ENCODE results near the gene TAF8. TPM values are rescaled to one million over a fixed set of nuclear protein-coding genes. Genes with fewer than 3 reads are reported as not detected.
"Not testable (repeated sequence)": the region's sequence is repeated elsewhere in the genome, so short reads cannot be mapped to it uniquely, and the experiment has no call there.

Gene TAF8
- total RNA-seq: 10 to 100 TPM; 19.2 to 28.5 (median 26.4) TPM

GRCh38 chr6:42050297-42051267, at the start of gene TAF8:
TAF8 (plus strand) TSS chr6:42050524; CDS start chr6:42050542, 18 bp downstream.
- H3K36me3 ChIP-seq: peaks cover 36% of the 10 kb centered on the region
- peak within 1 kb of the TSS; percentile 89 for H3K27ac ChIP-seq
- peak; percentile 73 to 76 for TF ChIP-seq POLR2A (IDR thresholded peaks at IDR 0.05)
- peak; percentile 64 to 90 (median 77) for TF ChIP-seq POLR2AphosphoS5 (IDR thresholded peaks at IDR 0.05)
- TF ChIP-seq CTCF (IDR thresholded peaks at IDR 0.05): no peak
- no peak for TF ChIP-seq EP300 (IDR thresholded peaks at IDR 0.05)
- WGBS: 2% methylated on average over 34 of the region's 59 CpGs
- peak within 1 kb of the TSS; percentile 77 for H3K4me3 ChIP-seq
- DNase-seq (ENCODE audit: low spot score in 2 of 2): peak; percentile 93 to 95
- H3K9me3 ChIP-seq: no peaks in the 10 kb centered on the region
- H3K27me3 ChIP-seq: no peaks in the 10 kb centered on the region
- peaks cover 61% of the 10 kb centered on the region for H3K4me1 ChIP-seq

- no peak for DNase-seq (ENCODE audit: low spot score in 2 of 2)
- H3K4me1 ChIP-seq: no peaks in the 10 kb centered on the region
- TF ChIP-seq POLR2A (IDR thresholded peaks at IDR 0.05) (no peak), POLR2AphosphoS5 (IDR thresholded peaks at IDR 0.05) (no peak), CTCF (IDR thresholded peaks at IDR 0.05) (no peak), EP300 (IDR thresholded peaks at IDR 0.05) (no peak)
- H3K27me3 ChIP-seq: no peaks in the 10 kb centered on the region
- no peaks in the 10 kb centered on the region for H3K9me3 ChIP-seq
- H3K27ac ChIP-seq: no peak overlapping the region
- 95% methylated on average over 6 of the region's 6 CpGs for WGBS
- peaks cover 10% of the 10 kb centered on the region for H3K36me3 ChIP-seq
- no peak overlapping the region for H3K4me3 ChIP-seq
Observed at GRCh38 chr6:42001506-42001905, 48.8 kb upstream of the TAF8 start.

GRCh38 chr6:42003658-42004057, 46.7 kb upstream of the TAF8 start:
- WGBS: 100% methylated on average over 1 of the region's 1 CpG

GRCh38 chr6:42007286-42008137, 42.8 kb upstream of the TAF8 start:
- Histone ChIP-seq H3K27me3 (no peaks in the 10 kb centered on the region), H3K4me3 (no peak overlapping the region), H3K27ac (no peak overlapping the region), H3K9me3 (no peaks in the 10 kb centered on the region), H3K36me3 (peaks cover 6% of the 10 kb centered on the region), H3K4me1 (peaks cover 14% of the 10 kb centered on the region)
- TF ChIP-seq CTCF (IDR thresholded peaks at IDR 0.05) (no peak), POLR2A (IDR thresholded peaks at IDR 0.05) (no peak), EP300 (IDR thresholded peaks at IDR 0.05) (no peak), POLR2AphosphoS5 (IDR thresholded peaks at IDR 0.05) (no peak)
- no peak for DNase-seq (ENCODE audit: low spot score in 2 of 2)
- 79% methylated on average over 15 of the region's 15 CpGs for WGBS

More at GRCh38 chr6:42003658-42004057, 46.7 kb upstream of the TAF8 start:
- H3K4me3 ChIP-seq; H3K9me3 ChIP-seq; DNase-seq (ENCODE audit: low spot score in 2 of 2); H3K4me1 ChIP-seq; H3K27me3 ChIP-seq; H3K27ac ChIP-seq; H3K36me3 ChIP-seq: not testable (repeated sequence)

- 83% methylated on average over 8 of the region's 8 CpGs for WGBS
- H3K4me3 ChIP-seq; H3K27ac ChIP-seq; H3K36me3 ChIP-seq; H3K9me3 ChIP-seq; DNase-seq (ENCODE audit: low spot score in 2 of 2); H3K27me3 ChIP-seq: not testable (repeated sequence)
- peaks cover 14% of the 10 kb centered on the region for H3K4me1 ChIP-seq
Observed at GRCh38 chr6:42008138-42008528, 42.2 kb upstream of the TAF8 start.

- Histone ChIP-seq H3K4me1 (peaks cover 14% of the 10 kb centered on the region), H3K27ac (no peak overlapping the region)
- TF ChIP-seq POLR2AphosphoS5 (IDR thresholded peaks at IDR 0.05) (no peak), POLR2A (IDR thresholded peaks at IDR 0.05) (no peak), CTCF (IDR thresholded peaks at IDR 0.05) (no peak), EP300 (IDR thresholded peaks at IDR 0.05) (no peak)
Observed at GRCh38 chr6:42009844-42010184, 40.5 kb upstream of the TAF8 start.

More at GRCh38 chr6:42009844-42010184, 40.5 kb upstream of the TAF8 start:
- no peaks in the 10 kb centered on the region for H3K27me3 ChIP-seq
- H3K36me3 ChIP-seq: no peaks in the 10 kb centered on the region
- DNase-seq (ENCODE audit: low spot score in 2 of 2): no peak
- no peak overlapping the region for H3K4me3 ChIP-seq
- no peaks in the 10 kb centered on the region for H3K9me3 ChIP-seq

Measured in suprapubic skin (tissue), 4 donors.